Measurements from ENCODE around the gene CDR2L. TPM values are rescaled to one million over a fixed set of nuclear protein-coding genes. Genes with fewer than 3 reads are reported as not detected.
A peak's percentile ranks its signal among the peaks of the same experiment; 100 is the strongest.
"Not testable (repeated sequence)": the region's sequence is repeated elsewhere in the genome, so short reads cannot be mapped to it uniquely, and the experiment has no call there.

The CDR2L gene
- total and polyA plus RNA-seq, 12 donors: 1.2 to 17.9 (median 9.5) TPM

DNA sequence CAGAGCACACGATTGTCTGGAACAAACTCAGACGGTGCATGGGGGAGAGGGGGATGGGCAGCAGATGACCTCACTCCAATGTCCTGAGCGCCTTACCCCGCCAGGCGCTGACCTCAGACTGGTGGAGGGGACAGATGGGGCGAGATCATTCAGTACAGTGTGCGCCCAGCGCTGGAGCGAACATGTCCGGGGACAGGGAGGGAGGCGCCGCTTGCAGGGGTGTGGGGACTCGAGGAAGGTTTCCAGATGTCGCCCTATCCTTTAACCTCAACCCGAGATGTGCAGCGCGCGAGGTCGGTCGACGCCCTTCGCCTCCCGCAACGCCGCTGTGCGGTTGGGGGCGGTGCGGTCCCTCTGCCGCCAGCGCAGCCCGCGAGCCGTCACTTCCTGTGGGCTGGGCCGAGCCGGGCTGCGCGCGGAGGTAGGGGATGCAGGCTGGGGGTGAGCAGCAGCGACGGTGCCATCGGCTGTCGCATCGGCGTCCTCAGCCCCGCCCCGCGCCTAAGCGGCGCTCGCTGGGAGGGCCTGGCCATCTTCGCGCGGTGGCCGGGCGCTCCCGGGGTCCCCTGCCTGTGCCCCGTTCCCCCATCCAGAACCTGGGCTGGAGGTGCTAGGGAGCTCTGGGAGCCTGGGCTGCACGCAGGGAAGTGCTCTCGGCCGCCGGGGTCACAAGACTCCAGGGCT lies 5.3 kb upstream of the CDR2L start:
- TF ChIP-seq, protein P1, sequence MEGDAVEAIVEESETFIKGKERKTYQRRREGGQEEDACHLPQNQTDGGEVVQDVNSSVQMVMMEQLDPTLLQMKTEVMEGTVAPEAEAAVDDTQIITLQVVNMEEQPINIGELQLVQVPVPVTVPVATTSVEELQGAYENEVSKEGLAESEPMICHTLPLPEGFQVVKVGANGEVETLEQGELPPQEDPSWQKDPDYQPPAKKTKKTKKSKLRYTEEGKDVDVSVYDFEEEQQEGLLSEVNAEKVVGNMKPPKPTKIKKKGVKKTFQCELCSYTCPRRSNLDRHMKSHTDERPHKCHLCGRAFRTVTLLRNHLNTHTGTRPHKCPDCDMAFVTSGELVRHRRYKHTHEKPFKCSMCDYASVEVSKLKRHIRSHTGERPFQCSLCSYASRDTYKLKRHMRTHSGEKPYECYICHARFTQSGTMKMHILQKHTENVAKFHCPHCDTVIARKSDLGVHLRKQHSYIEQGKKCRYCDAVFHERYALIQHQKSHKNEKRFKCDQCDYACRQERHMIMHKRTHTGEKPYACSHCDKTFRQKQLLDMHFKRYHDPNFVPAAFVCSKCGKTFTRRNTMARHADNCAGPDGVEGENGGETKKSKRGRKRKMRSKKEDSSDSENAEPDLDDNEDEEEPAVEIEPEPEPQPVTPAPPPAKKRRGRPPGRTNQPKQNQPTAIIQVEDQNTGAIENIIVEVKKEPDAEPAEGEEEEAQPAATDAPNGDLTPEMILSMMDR (IDR thresholded peaks at IDR 0.05): peak in 3 of 6 experiments; percentile 8 to 37 (median 34)
- peak; percentile 61 to 83 for TF ChIP-seq POLR2A (IDR thresholded peaks at IDR 0.05)
- Histone ChIP-seq H3K36me3 (replicated peaks in 1 of 2) (no peaks in the 10 kb centered on the region), H3K4me3 (peak overlapping the region in 3 of 4 donors; percentile 45 to 61 (median 56)), H3K4me1 (replicated peaks in 1 of 2) (peaks cover 12 to 14% of the 10 kb centered on the region in 2 donors), H3K9me3 (replicated peaks in 1 of 3) (no peaks in the 10 kb centered on the region), H3K27me3 (no peaks in the 10 kb centered on the region), H3K27ac (peak overlapping the region; percentile 33 to 86 (median 68))
- intact Hi-C loops (cut with DNase I): no loop called here
- peak; percentile 73 to 86 (median 78) for DNase-seq
- WGBS, 4 donors: 0% methylated on average over 16 to 61 of the region's 61 CpGs

DNA sequence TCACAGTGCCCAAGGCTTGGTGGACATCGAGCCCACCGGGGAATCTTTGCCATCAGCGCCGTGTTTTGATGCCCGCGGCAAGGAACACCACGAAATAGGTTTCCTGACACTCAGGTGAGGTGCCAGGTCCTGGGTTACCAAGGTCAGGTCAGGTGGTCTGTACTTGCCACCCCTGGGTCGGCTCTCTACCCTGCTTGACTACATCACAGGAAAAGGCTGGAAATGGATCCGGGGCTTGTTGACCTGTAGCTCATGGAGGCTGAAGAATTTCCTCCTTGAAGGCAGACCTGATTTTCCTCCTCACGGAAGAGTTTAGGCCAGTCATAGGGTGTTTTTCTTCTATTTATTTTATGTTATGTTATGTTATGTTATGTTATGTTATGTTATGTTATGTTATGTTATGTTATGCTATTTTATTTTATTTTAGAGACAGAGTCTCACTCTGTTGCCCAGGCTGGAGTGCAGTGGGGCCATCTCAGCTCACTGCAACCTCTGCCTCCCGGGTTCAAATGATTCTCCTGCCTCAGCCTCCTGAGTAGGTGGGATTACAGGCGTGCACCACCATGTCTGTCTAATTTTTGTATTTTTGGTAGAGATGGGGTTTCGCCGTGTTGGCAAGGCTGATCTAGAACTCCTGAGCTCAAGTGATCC lies 4.6 kb upstream of the CDR2L start:
- intact Hi-C loops (cut with DNase I); H3K27me3 ChIP-seq; H3K36me3 ChIP-seq (replicated peaks in 1 of 2); H3K9me3 ChIP-seq (replicated peaks in 1 of 3): not testable (repeated sequence)
- H3K27ac ChIP-seq: peak overlapping the region in 4 of 5 donors; percentile 45 to 86 (median 77)
- H3K4me1 ChIP-seq (replicated peaks in 1 of 2): peaks cover 13 to 15% of the 10 kb centered on the region in 2 donors
- H3K4me3 ChIP-seq: peak overlapping the region in 2 of 4 donors; percentile 45 to 61
- DNase-seq: peak in 1 of 7 donors; percentile 65
- WGBS, 4 donors: 38 to 73% (median 39%) methylated on average over 7 to 14 of the region's 14 CpGs

DNA sequence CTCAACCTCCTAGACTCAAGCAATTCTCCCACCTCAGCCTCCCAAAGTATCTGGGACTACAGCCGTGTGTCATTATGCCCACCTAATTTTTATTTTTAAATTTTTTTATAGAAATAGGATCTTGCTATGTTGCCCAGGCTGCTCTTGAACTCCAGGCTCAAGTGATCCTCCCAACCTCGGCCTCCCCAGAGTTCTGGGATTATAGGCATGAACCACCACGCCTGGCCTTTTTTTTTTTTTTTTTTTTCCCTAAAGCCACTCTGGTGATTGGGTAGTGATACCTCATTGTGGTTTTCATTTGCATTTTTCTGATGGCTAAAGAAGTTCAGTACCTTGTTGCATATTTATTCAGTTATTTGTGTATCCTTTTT lies 1.2 kb upstream of the CDR2L start:
- H3K4me3 ChIP-seq: no peak overlapping the region
- TF ChIP-seq, protein P1 (IDR thresholded peaks at IDR 0.05): no peak
- no peak for TF ChIP-seq POLR2A (IDR thresholded peaks at IDR 0.05)
- WGBS, 4 donors: 92 to 97% (median 95%) methylated on average over 3 of the region's 3 CpGs
- intact Hi-C loops (cut with DNase I): no loop called here
- DNase-seq: no peak
- H3K27me3 ChIP-seq: no peaks in the 10 kb centered on the region
- peaks cover 21 to 22% of the 10 kb centered on the region in 2 donors for H3K4me1 ChIP-seq (replicated peaks in 1 of 2)
- H3K9me3 ChIP-seq (replicated peaks in 1 of 3): no peaks in the 10 kb centered on the region
- no peaks in the 10 kb centered on the region for H3K36me3 ChIP-seq (replicated peaks in 1 of 2)
- H3K27ac ChIP-seq: no peak overlapping the region

DNA sequence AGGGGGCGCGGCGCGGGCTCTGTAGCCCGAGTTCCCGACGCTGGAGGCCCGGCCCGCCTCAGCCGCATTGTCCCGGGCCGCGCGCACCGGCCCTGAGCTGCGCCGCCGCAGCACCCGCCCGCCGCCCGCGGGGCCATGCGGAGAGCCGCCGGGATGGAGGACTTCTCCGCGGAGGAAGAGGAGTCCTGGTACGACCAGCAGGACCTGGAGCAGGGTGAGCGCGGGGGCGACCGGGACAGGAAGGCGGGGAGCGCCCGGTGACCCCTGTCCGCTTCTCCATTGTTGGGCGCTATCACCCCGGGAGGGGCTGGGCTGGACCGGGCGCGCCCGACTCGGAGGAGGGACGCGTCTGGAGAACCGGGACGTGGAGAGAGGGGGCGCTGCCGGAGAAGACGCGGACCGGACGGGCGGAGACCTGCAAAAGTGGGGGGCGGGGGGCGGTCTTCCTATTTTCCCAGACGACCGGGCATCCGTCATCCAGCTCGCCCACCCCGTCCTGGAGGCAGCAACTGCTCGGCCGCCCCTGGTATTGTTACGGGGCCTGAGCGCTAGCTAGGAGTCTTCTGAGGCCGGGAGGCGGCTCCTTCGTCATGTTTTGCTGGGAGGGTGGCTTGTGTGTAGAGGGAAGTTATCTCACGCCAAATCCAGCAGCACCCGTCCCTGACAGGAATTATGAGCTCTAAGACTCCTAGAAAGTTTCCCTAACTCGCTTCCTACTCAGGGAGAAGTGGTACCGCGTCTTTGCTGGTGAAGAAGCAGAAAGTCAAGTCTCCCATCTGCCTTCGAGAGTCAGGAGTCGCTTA lies 678 bp downstream of the CDR2L start:
- 0 to 6% (median 3%) methylated on average over 11 to 76 of the region's 76 CpGs for WGBS, 4 donors
- no peaks in the 10 kb centered on the region for H3K27me3 ChIP-seq
- TF ChIP-seq, protein P1 (IDR thresholded peaks at IDR 0.05): peak in 4 of 6 experiments; percentile 18 to 41 (median 28)
- TF ChIP-seq POLR2A (IDR thresholded peaks at IDR 0.05): no peak
- H3K36me3 ChIP-seq (replicated peaks in 1 of 2): no peaks in the 10 kb centered on the region
- H3K4me3 ChIP-seq: peak overlapping the region; percentile 15 to 96 (median 50)
- intact Hi-C loops (cut with DNase I): no loop called here
- H3K4me1 ChIP-seq (replicated peaks in 1 of 2): peaks cover 26 to 27% of the 10 kb centered on the region in 2 donors
- peak overlapping the region; percentile 48 to 93 (median 84) for H3K27ac ChIP-seq
- H3K9me3 ChIP-seq (replicated peaks in 1 of 3): no peaks in the 10 kb centered on the region
- DNase-seq: peak; percentile 62 to 88 (median 80)

All from adrenal gland (tissue), 12 donors.